ENCODE measurements around the gene PCSK1N.
"Not testable (repeated sequence)": the region's sequence is repeated elsewhere in the genome, so short reads cannot be mapped to it uniquely, and the experiment has no call there.

DNA sequence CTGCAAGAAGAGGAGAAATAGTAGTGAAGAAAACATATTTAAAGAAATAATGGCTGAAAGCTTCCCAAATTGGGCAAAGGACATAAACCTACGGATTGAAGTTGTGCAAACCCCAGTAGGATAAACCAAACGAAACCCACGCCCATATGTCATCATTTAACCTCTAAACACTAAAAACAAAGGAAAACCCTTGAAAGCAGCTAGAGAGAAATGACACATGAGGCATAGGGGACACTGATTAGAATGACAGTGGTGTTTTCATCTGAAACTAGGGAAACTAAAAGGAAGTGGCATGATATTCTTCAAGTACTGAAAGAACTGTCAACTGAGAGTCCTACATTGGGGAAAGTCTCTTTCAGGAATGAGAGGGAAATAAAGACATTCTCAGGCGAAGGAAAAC, 41.5 kb upstream of the PCSK1N start:
- TF ChIP-seq, protein P1, sequence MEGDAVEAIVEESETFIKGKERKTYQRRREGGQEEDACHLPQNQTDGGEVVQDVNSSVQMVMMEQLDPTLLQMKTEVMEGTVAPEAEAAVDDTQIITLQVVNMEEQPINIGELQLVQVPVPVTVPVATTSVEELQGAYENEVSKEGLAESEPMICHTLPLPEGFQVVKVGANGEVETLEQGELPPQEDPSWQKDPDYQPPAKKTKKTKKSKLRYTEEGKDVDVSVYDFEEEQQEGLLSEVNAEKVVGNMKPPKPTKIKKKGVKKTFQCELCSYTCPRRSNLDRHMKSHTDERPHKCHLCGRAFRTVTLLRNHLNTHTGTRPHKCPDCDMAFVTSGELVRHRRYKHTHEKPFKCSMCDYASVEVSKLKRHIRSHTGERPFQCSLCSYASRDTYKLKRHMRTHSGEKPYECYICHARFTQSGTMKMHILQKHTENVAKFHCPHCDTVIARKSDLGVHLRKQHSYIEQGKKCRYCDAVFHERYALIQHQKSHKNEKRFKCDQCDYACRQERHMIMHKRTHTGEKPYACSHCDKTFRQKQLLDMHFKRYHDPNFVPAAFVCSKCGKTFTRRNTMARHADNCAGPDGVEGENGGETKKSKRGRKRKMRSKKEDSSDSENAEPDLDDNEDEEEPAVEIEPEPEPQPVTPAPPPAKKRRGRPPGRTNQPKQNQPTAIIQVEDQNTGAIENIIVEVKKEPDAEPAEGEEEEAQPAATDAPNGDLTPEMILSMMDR (conservative IDR thresholded peaks at IDR 0.05; ENCODE audit: low read length) = not testable (repeated sequence)
- TF ChIP-seq EZH2phosphoT487 (IDR thresholded peaks at IDR 0.05; ENCODE audit: borderline replicate concordance) = not testable (repeated sequence)

Measured in Loucy (cell line).